CD8-positive, alpha-beta memory T cell (primary cell): Measurements from ENCODE around the gene PFN3. TPM values are rescaled to one million over a fixed set of nuclear protein-coding genes. Genes with fewer than 3 reads are reported as not detected.

Experiments used
- CTCF ChIA-PET: fragments of 350-600 bp; sonication (Branson Sonifier 250); formaldehyde crosslinking; loops from one replicate; lab custom pipeline; 2021; ENCODE audit warnings: antibody characterized with exemption; lab: Charles Lee
- POLR2A ChIA-PET: fragments of 350-600 bp; sonication (Branson Sonifier 250); formaldehyde crosslinking; loops from one replicate; lab custom pipeline; 2021; ENCODE audit warnings: antibody characterized with exemption; lab: Charles Lee
- DNase-seq, 5 donors: peaks; one replicate each; pipeline versions ENCODE4 v3.0.0 to v3.0.0-alpha.2; 2020 to 2022; ENCODE audit warnings: mixed read lengths in 1 of 5
- H3K27ac ChIP-seq: one replicate; pipeline ENCODE4 v1.7.0; 2013; ENCODE audit warnings: low read depth, mild to moderate bottlenecking, low read length, moderate library complexity
- H3K27me3 ChIP-seq: 2 replicates; pipeline ENCODE4 v1.7.0; 2013; ENCODE audit warnings: low read length, mild to moderate bottlenecking; ENCODE audit not compliant: insufficient read depth, poor library complexity, severe bottlenecking
- H3K36me3 ChIP-seq: 2 replicates; pipeline ENCODE4 v1.7.0; 2013; ENCODE audit warnings: mild to moderate bottlenecking, low read length, moderate library complexity; ENCODE audit not compliant: insufficient read depth
- H3K4me1 ChIP-seq: 2 replicates; pipeline ENCODE4 v1.7.0; 2013; ENCODE audit warnings: mild to moderate bottlenecking, low read length, moderate library complexity; ENCODE audit not compliant: insufficient read depth
- H3K4me3 ChIP-seq: 2 replicates; pipeline ENCODE4 v1.7.0; 2013; ENCODE audit warnings: mild to moderate bottlenecking, low read length
- H3K9me3 ChIP-seq: 2 replicates; pipeline ENCODE4 v1.7.0; 2013; ENCODE audit warnings: mild to moderate bottlenecking, low read length
- H3K27ac Mint-ChIP-seq, 8 donors: one replicate each; pipeline ENCODE4 v1.8.0; 2020 to 2021; ENCODE audit warnings: mixed read lengths in 8 of 8, mild to moderate bottlenecking in 6 of 8, inconsistent platforms in 3 of 8, moderate library complexity in 3 of 8
- H3K27me3 Mint-ChIP-seq, 2 donors: one replicate each; pipeline ENCODE4 v1.8.0; 2020 to 2021; ENCODE audit warnings: mixed read lengths in 2 of 2, mild to moderate bottlenecking in 1 of 2, moderate library complexity in 1 of 2
- H3K36me3 Mint-ChIP-seq, 3 donors: one replicate each; pipeline ENCODE4 v1.8.0; 2020 to 2021; ENCODE audit warnings: mixed read lengths in 3 of 3, inconsistent platforms in 1 of 3, mild to moderate bottlenecking in 1 of 3
- H3K4me1 Mint-ChIP-seq, 3 donors: one replicate each; pipeline ENCODE4 v1.8.0; 2020 to 2021; ENCODE audit warnings: mixed read lengths in 3 of 3, inconsistent platforms in 1 of 3, mild to moderate bottlenecking in 1 of 3
- H3K4me3 Mint-ChIP-seq, 7 donors: one replicate each; pipeline ENCODE4 v1.8.0; 2020 to 2021; ENCODE audit warnings: mixed read lengths in 7 of 7, mild to moderate bottlenecking in 6 of 7, moderate library complexity in 4 of 7, inconsistent platforms in 2 of 7
- H3K9me3 Mint-ChIP-seq, 5 donors: one replicate each; pipeline ENCODE4 v1.8.0; 2020 to 2022; ENCODE audit warnings: mixed read lengths in 5 of 5, mild to moderate bottlenecking in 3 of 5, moderate library complexity in 2 of 5, inconsistent platforms in 1 of 5
- polyA plus RNA-seq: library from polyadenylated mRNA; unstranded; fragments of 300-500 nt; fragmentation: Illumina TruSeq; gene quantifications from one replicate; pipeline ENCODE4 v1.2.3, GENCODE V29; 2021
- total RNA-seq, 2 experiments: library from RNA; stranded (reverse); gene quantifications; one replicate each; pipeline ENCODE4 v1.2.3, GENCODE V29; 2021

PFN3 gene
- total RNA-seq: not detected
- polyA plus RNA-seq: not detected

GRCh38 chr5:177399997-177400868 is at the start of gene PFN3:
Gene PFN3, minus strand, starts transcription at chr5:177400661. Its CDS starts 85 bp downstream, at chr5:177400576.
- Histone ChIP-seq H3K4me3 (no peak within 1 kb of the TSS), H3K36me3 (no peaks in the 10 kb centered on the region), H3K9me3 (no peaks in the 10 kb centered on the region), H3K27me3 (no peaks in the 10 kb centered on the region), H3K4me1 (peaks cover 27% of the 10 kb centered on the region), H3K27ac (no peak within 1 kb of the TSS)
- ChIA-PET POLR2A (no interaction called here), CTCF (interaction anchor here (4.7 to 12.4 kb wide), 6 partner anchors 11 to 83 kb away, joined by 37 to 307 read pairs (median 264); partner anchors contain the start of genes GRK6, LMAN2, PRR7 and SLC34A1)
- Mint-ChIP-seq H3K27ac (peak within 1 kb of the TSS in 1 of 8 donors; percentile 92), H3K4me1 (peaks cover 21 to 27% (median 25%) of the 10 kb centered on the region in 3 donors), H3K27me3 (peaks cover 0 to 11% of the 10 kb centered on the region in 2 donors), H3K9me3 (no peaks in the 10 kb centered on the region), H3K36me3 (no peaks in the 10 kb centered on the region), H3K4me3 (no peak within 1 kb of the TSS)
- no peak for DNase-seq

- peak overlapping the region in 4 of 8 donors; percentile 29 to 97 (median 48) for H3K27ac Mint-ChIP-seq
- no peak overlapping the region for H3K4me3 ChIP-seq
- peak in 1 of 5 donors; percentile 47 for DNase-seq
- H3K27me3 Mint-ChIP-seq: peaks cover 0 to 3% of the 10 kb centered on the region in 2 donors
- peaks cover 0 to 2% (median 0%) of the 10 kb centered on the region in 3 donors for H3K36me3 Mint-ChIP-seq
- peaks cover 40 to 56% (median 41%) of the 10 kb centered on the region in 3 donors for H3K4me1 Mint-ChIP-seq
- no peaks in the 10 kb centered on the region for H3K9me3 Mint-ChIP-seq
- no peaks in the 10 kb centered on the region for H3K9me3 ChIP-seq
- peaks cover 45% of the 10 kb centered on the region for H3K4me1 ChIP-seq
- POLR2A ChIA-PET: interaction anchor here (2.4 to 8.6 kb wide), 4 partner anchors 18 to 46 kb away, joined by 10 to 154 read pairs (median 75); partner anchors contain the start of gene GRK6
- H3K27ac ChIP-seq: no peak overlapping the region
- H3K36me3 ChIP-seq: no peaks in the 10 kb centered on the region
- CTCF ChIA-PET: interaction anchor here (0.9 to 20.8 kb wide), 7 partner anchors 10 to 139 kb away, joined by 3 to 326 read pairs (median 6); partner anchors contain the start of genes F12, GRK6 and PFN3
- H3K4me3 Mint-ChIP-seq: peak overlapping the region in 3 of 7 donors; percentile 32 to 82 (median 81)
- no peaks in the 10 kb centered on the region for H3K27me3 ChIP-seq
These were observed 48.9 kb upstream of the PFN3 start for GRCh38 chr5:177449140-177450061.

GRCh38 chr5:177448244-177448950 is 47.9 kb upstream of the PFN3 start:
- H3K4me1 ChIP-seq: peaks cover 36% of the 10 kb centered on the region
- Mint-ChIP-seq H3K27me3 (no peaks in the 10 kb centered on the region), H3K4me1 (peaks cover 39 to 54% (median 42%) of the 10 kb centered on the region in 3 donors)

GRCh38 chr5:177447611-177448243 is 47.3 kb upstream of the PFN3 start:
- Mint-ChIP-seq H3K36me3 (peaks cover 0 to 6% (median 0%) of the 10 kb centered on the region in 3 donors), H3K27me3 (no peaks in the 10 kb centered on the region), H3K4me3 (peak overlapping the region; percentile 63 to 82 (median 75)), H3K4me1 (peaks cover 38 to 54% (median 42%) of the 10 kb centered on the region in 3 donors), H3K9me3 (no peaks in the 10 kb centered on the region), H3K27ac (peak overlapping the region in 5 of 8 donors; percentile 63 to 97 (median 90))
- Histone ChIP-seq H3K27me3 (no peaks in the 10 kb centered on the region), H3K4me1 (peaks cover 32% of the 10 kb centered on the region), H3K4me3 (peak overlapping the region; percentile 32), H3K27ac (peak overlapping the region; percentile 43), H3K36me3 (no peaks in the 10 kb centered on the region), H3K9me3 (no peaks in the 10 kb centered on the region)
- ChIA-PET POLR2A (interaction anchor here (0.6 to 8.6 kb wide), 9 partner anchors 7 to 315 kb away, joined by 3 to 154 read pairs (median 9); partner anchors contain the start of genes GRK6 and LMAN2), CTCF (interaction anchor here (0.9 to 20.8 kb wide), 10 partner anchors 10 to 138 kb away, joined by 3 to 326 read pairs (median 5); partner anchors contain the start of genes F12, GRK6 and PFN3)
- peak in 1 of 5 donors; percentile 56 for DNase-seq

More at GRCh38 chr5:177448244-177448950, 47.9 kb upstream of the PFN3 start:
- H3K27ac ChIP-seq: no peak overlapping the region
- Mint-ChIP-seq H3K36me3 (peaks cover 0 to 2% (median 0%) of the 10 kb centered on the region in 3 donors), H3K27ac (peak overlapping the region; percentile 14 to 97 (median 82)), H3K4me3 (peak overlapping the region; percentile 10 to 82 (median 75)), H3K9me3 (no peaks in the 10 kb centered on the region)
- H3K9me3 ChIP-seq: no peaks in the 10 kb centered on the region
- no peak for DNase-seq
- POLR2A ChIA-PET: interaction anchor here (0.9 to 8.6 kb wide), 6 partner anchors 11 to 75 kb away, joined by 3 to 154 read pairs (median 33); partner anchors contain the start of gene GRK6
- no peaks in the 10 kb centered on the region for H3K27me3 ChIP-seq
- H3K4me3 ChIP-seq: no peak overlapping the region
- H3K36me3 ChIP-seq: no peaks in the 10 kb centered on the region
- CTCF ChIA-PET: interaction anchor here (0.9 to 20.8 kb wide), 10 partner anchors 9 to 138 kb away, joined by 3 to 326 read pairs (median 5); partner anchors contain the start of genes F12, GRK6 and PFN3

GRCh38 chr5:177447066-177447610 is 46.7 kb upstream of the PFN3 start:
- Histone ChIP-seq H3K27ac (peak overlapping the region; percentile 66), H3K4me3 (peak overlapping the region; percentile 37), H3K27me3 (no peaks in the 10 kb centered on the region), H3K36me3 (peaks cover under 1% of the 10 kb centered on the region), H3K9me3 (no peaks in the 10 kb centered on the region), H3K4me1 (peaks cover 32% of the 10 kb centered on the region)
- ChIA-PET CTCF (interaction anchor here (1.1 to 20.8 kb wide), 8 partner anchors 10 to 137 kb away, joined by 3 to 326 read pairs (median 6); partner anchors contain the start of genes F12, GRK6 and PFN3), POLR2A (interaction anchor here (0.6 to 8.6 kb wide), 9 partner anchors 8 to 314 kb away, joined by 3 to 154 read pairs (median 9); partner anchors contain the start of genes GRK6 and LMAN2)
- Mint-ChIP-seq H3K4me1 (peaks cover 41 to 59% (median 42%) of the 10 kb centered on the region in 3 donors), H3K36me3 (peaks cover 0 to 12% (median 0%) of the 10 kb centered on the region in 3 donors), H3K27me3 (no peaks in the 10 kb centered on the region), H3K4me3 (peak overlapping the region in 5 of 7 donors; percentile 63 to 78 (median 72)), H3K27ac (peak overlapping the region in 3 of 8 donors; percentile 79 to 97 (median 90)), H3K9me3 (no peaks in the 10 kb centered on the region)
- DNase-seq: peak; percentile 67 to 91 (median 81)
